ENCODE results near the gene ALG9. TPM values are rescaled to one million over a fixed set of nuclear protein-coding genes. Genes with fewer than 3 reads are reported as not detected.

ALG9 gene
- total RNA-seq, 1 donor from 2014 or later = 35.2 TPM

Small RNA genes lying within 50 kb of the gene (small RNA-seq; reads per million reads assigned to genes)
- not detected for gene GNG5P3 (ENCODE audit: low replicate concordance)
- not detected for gene RPL37AP8 (ENCODE audit: low replicate concordance)

Other genes with a start within 250 kb of the ALG9 start
- gene PPP2R1B, start 105.2 kb downstream of the ALG9 start, total RNA-seq = 20.6 TPM
- gene FDXACB1, start 7.6 kb upstream of the ALG9 start, total RNA-seq = 3.7 TPM
- 16.1 TPM for gene CFAP68, start 8.0 kb upstream of the ALG9 start, total RNA-seq
- 90.5 TPM for gene CRYAB, start 40.2 kb upstream of the ALG9 start, total RNA-seq
- 3.8 TPM for gene HSPB2, start 41.2 kb upstream of the ALG9 start, total RNA-seq
- 1.8 TPM for gene C11orf52, start 47.3 kb upstream of the ALG9 start, total RNA-seq
- 53.1 TPM for gene DIXDC1, start 65.8 kb upstream of the ALG9 start, total RNA-seq
- 77.1 TPM for gene DLAT, start 153.8 kb upstream of the ALG9 start, total RNA-seq
- 2.2 TPM for gene PIH1D2, start 202.4 kb upstream of the ALG9 start, total RNA-seq
- 31.1 TPM for gene NKAPD1, start 202.7 kb upstream of the ALG9 start, total RNA-seq
- gene TIMM8B, start 215.2 kb upstream of the ALG9 start, total RNA-seq = 37.7 TPM
- 190 TPM for gene SDHD, start 215.3 kb upstream of the ALG9 start, total RNA-seq

Data from tongue (tissue), 2 donors.